Vagina (tissue), 2 donors: ENCODE results near the gene TIAM2. TPM values are rescaled to one million over a fixed set of nuclear protein-coding genes. Genes with fewer than 3 reads are reported as not detected.

Experiments
- DNase-seq, 2 donors: peaks; one replicate each; pipeline ENCODE4 v3.0.0-alpha.2; 2017; ENCODE audit errors: extremely low spot score in 2 of 2
- H3K27ac ChIP-seq: fragments of 200-600 bp; sonication (generic); one replicate; pipeline ENCODE4 v1.5.1; 2019
- H3K27me3 ChIP-seq: fragments of 200-600 bp; sonication (generic); one replicate; pipeline ENCODE4 v1.5.1; 2019
- H3K36me3 ChIP-seq, 2 donors: fragments of 200-600 bp; sonication (generic); one replicate each; pipeline ENCODE4 v1.5.1; 2017 to 2019
- H3K4me1 ChIP-seq: fragments of 200-600 bp; sonication (generic); one replicate; pipeline ENCODE4 v1.5.1; 2019
- H3K4me3 ChIP-seq, 2 donors: fragments of 200-600 bp; sonication (generic); 1 replicate in 1 of 2; 2 replicates in 1 of 2; pipeline ENCODE4 v1.5.1; 2016 to 2019
- H3K9me3 ChIP-seq: fragments of 200-600 bp; sonication (generic); one replicate; pipeline ENCODE4 v1.5.1; 2019
- CTCF ChIP-seq, 3 experiments: fragments of 450-650 bp in 2 of 3; fragments of 200-600 bp in 1 of 3; sonication (generic) in 1 of 3; IDR thresholded peaks; one replicate each; pipeline ENCODE4 v1.5.1; 2017 to 2019; ENCODE audit warnings: antibody characterized with exemption in 3 of 3, mild to moderate bottlenecking in 2 of 3, moderate library complexity in 2 of 3
- POLR2A ChIP-seq, 2 donors: fragments of 450-650 bp; IDR thresholded peaks; one replicate each; pipeline ENCODE4 v1.6.1; 2017; ENCODE audit warnings: antibody characterized with exemption in 2 of 2, mild to moderate bottlenecking in 2 of 2, moderate library complexity in 2 of 2
- POLR2AphosphoS5 ChIP-seq, 2 donors: sonication (generic); formaldehyde crosslinking; IDR thresholded peaks; one replicate each; pipeline ENCODE4 v1.9.0; 2017; ENCODE audit warnings: antibody characterized with exemption in 2 of 2, mild to moderate bottlenecking in 2 of 2, low read depth in 1 of 2; ENCODE audit not compliant: insufficient read depth in 1 of 2
- intact Hi-C: fragments of 100-400 bp; cut with DNase I; formaldehyde crosslinking; loops from one replicate; pipeline ENCODE4 v1.15.1; 2023
- total RNA-seq: library from RNA; depleted of rRNA; stranded (reverse); fragments of >200 nt; gene quantifications from one replicate; pipeline ENCODE4 v1.2.3, GENCODE V29; 2016

The TIAM2 gene
- total RNA-seq, 1 donor from 2014 or later, result 11.5 TPM

- H3K27ac ChIP-seq, result peak overlapping the region; percentile 31
- H3K27me3 ChIP-seq, result no peaks in the 10 kb centered on the region
- H3K4me1 ChIP-seq, result peaks cover 28% of the 10 kb centered on the region
- no peak for TF ChIP-seq POLR2AphosphoS5 (IDR thresholded peaks at IDR 0.05; ENCODE audit: insufficient read depth in 1 of 2, low read depth in 1 of 2)
- no peak for TF ChIP-seq CTCF (IDR thresholded peaks at IDR 0.05)
- TF ChIP-seq POLR2A (IDR thresholded peaks at IDR 0.05), result no peak
- intact Hi-C loops, result no loop called here
- DNase-seq, result no peak
- no peak overlapping the region for H3K4me3 ChIP-seq
- no peaks in the 10 kb centered on the region for H3K9me3 ChIP-seq
- no peaks in the 10 kb centered on the region for H3K36me3 ChIP-seq
Observed at GRCh38 chr6:155274106-155274505, 279.0 kb downstream of the TIAM2 start.

GRCh38 chr6:155274533-155274932 lies 279.4 kb downstream of the TIAM2 start:
- intact Hi-C loops, result no loop called here
- no peak overlapping the region for H3K4me3 ChIP-seq
- peaks cover 28% of the 10 kb centered on the region for H3K4me1 ChIP-seq
- no peaks in the 10 kb centered on the region for H3K36me3 ChIP-seq
- TF ChIP-seq POLR2AphosphoS5 (IDR thresholded peaks at IDR 0.05; ENCODE audit: insufficient read depth in 1 of 2, low read depth in 1 of 2), result peak in 1 of 2 donors; percentile 82
- TF ChIP-seq CTCF (IDR thresholded peaks at IDR 0.05), result no peak
- H3K9me3 ChIP-seq, result no peaks in the 10 kb centered on the region
- H3K27me3 ChIP-seq, result no peaks in the 10 kb centered on the region
- H3K27ac ChIP-seq, result no peak overlapping the region
- no peak for DNase-seq

GRCh38 chr6:155275808-155276480 lies 280.8 kb downstream of the TIAM2 start:
- no peaks in the 10 kb centered on the region for H3K27me3 ChIP-seq
- intact Hi-C loops, result no loop called here
- no peaks in the 10 kb centered on the region for H3K36me3 ChIP-seq
- peak overlapping the region; percentile 0 for H3K27ac ChIP-seq
- H3K4me1 ChIP-seq, result peaks cover 28% of the 10 kb centered on the region
- TF ChIP-seq POLR2A (IDR thresholded peaks at IDR 0.05), result no peak
- no peak for TF ChIP-seq POLR2AphosphoS5 (IDR thresholded peaks at IDR 0.05; ENCODE audit: insufficient read depth in 1 of 2, low read depth in 1 of 2)
- no peak for TF ChIP-seq CTCF (IDR thresholded peaks at IDR 0.05)
- H3K9me3 ChIP-seq, result no peaks in the 10 kb centered on the region
- H3K4me3 ChIP-seq, result no peak overlapping the region
- no peak for DNase-seq

GRCh38 chr6:155276638-155277037 lies 281.5 kb downstream of the TIAM2 start:
- peaks cover 27% of the 10 kb centered on the region for H3K4me1 ChIP-seq

More at GRCh38 chr6:155276638-155277037, 281.5 kb downstream of the TIAM2 start:
- intact Hi-C loops, result no loop called here
- no peak for DNase-seq
- no peaks in the 10 kb centered on the region for H3K27me3 ChIP-seq
- no peaks in the 10 kb centered on the region for H3K36me3 ChIP-seq
- H3K4me3 ChIP-seq, result no peak overlapping the region
- no peak overlapping the region for H3K27ac ChIP-seq
- no peak for TF ChIP-seq POLR2A (IDR thresholded peaks at IDR 0.05)
- TF ChIP-seq CTCF (IDR thresholded peaks at IDR 0.05), result no peak
- no peak for TF ChIP-seq POLR2AphosphoS5 (IDR thresholded peaks at IDR 0.05; ENCODE audit: insufficient read depth in 1 of 2, low read depth in 1 of 2)
- H3K9me3 ChIP-seq, result no peaks in the 10 kb centered on the region
